GM23338 (cell line): Measurements from ENCODE around the gene PPM1J. TPM values are rescaled to one million over a fixed set of nuclear protein-coding genes. Genes with fewer than 3 reads are reported as not detected.

Experiments used
- ATAC-seq: fragments of 200-7000 bp; cut with Tn5 transposase; 3 replicates; pipeline ENCODE4 v1.9.1; 2020
- DNase-seq: peaks from one replicate; pipeline ENCODE4 v3.0.0-alpha.2; 2015; ENCODE audit warnings: low spot score
- H2AFZ ChIP-seq: fragments of 200-600 bp; sonication (generic); 2 replicates; pipeline ENCODE4 v1.8.0; 2016; ENCODE audit warnings: antibody characterized with exemption, mild to moderate bottlenecking, moderate library complexity
- H3F3A ChIP-seq: fragments of 200-600 bp; sonication (generic); replicated peaks from 2 replicates; pipeline ENCODE4 v1.8.0; 2017; ENCODE audit warnings: antibody characterized with exemption, mixed run types, low read depth
- H3K27ac ChIP-seq: fragments of 200-600 bp; sonication (generic); 2 replicates; pipeline ENCODE4 v1.6.1; 2016; ENCODE audit warnings: low read depth
- H3K27me3 ChIP-seq: fragments of 200-600 bp; sonication (generic); 2 replicates; pipeline ENCODE4 v1.8.0; 2016; ENCODE audit warnings: mild to moderate bottlenecking, mixed run types, moderate library complexity; ENCODE audit not compliant: insufficient read depth
- H3K36me3 ChIP-seq: fragments of 200-600 bp; sonication (generic); 2 replicates; pipeline ENCODE4 v1.8.0; 2016; ENCODE audit warnings: mild to moderate bottlenecking; ENCODE audit not compliant: insufficient read depth
- H3K4me1 ChIP-seq: fragments of 200-600 bp; sonication (generic); 2 replicates; pipeline ENCODE4 v1.8.0; 2016; ENCODE audit warnings: mild to moderate bottlenecking, moderate library complexity; ENCODE audit not compliant: insufficient read depth
- H3K4me2 ChIP-seq: fragments of 200-600 bp; sonication (generic); 2 replicates; pipeline ENCODE4 v1.7.1; 2017; ENCODE audit warnings: mixed run types
- H3K4me3 ChIP-seq: fragments of 200-600 bp; sonication (generic); 2 replicates; pipeline ENCODE4 v1.6.1; 2016; ENCODE audit warnings: mixed run types
- H3K79me2 ChIP-seq: fragments of 200-600 bp; sonication (generic); replicated peaks from 2 replicates; pipeline ENCODE4 v1.8.0; 2017; ENCODE audit warnings: mild to moderate bottlenecking; ENCODE audit not compliant: insufficient read depth
- H3K9me2 ChIP-seq: fragments of 200-600 bp; sonication (generic); 2 replicates; pipeline ENCODE4 v1.8.0; 2017; ENCODE audit not compliant: insufficient read depth
- H4K20me1 ChIP-seq: fragments of 200-600 bp; sonication (generic); replicated peaks from 2 replicates; pipeline ENCODE4 v1.8.0; 2017; ENCODE audit warnings: mild to moderate bottlenecking; ENCODE audit not compliant: insufficient read depth
- H3K27ac Mint-ChIP-seq: 2 replicates; pipeline ENCODE4 v1.8.0; 2020; ENCODE audit warnings: inconsistent platforms, mild to moderate bottlenecking, moderate library complexity, mixed read lengths
- H3K27me3 Mint-ChIP-seq: 3 replicates; pipeline ENCODE4 v1.8.0; 2022; ENCODE audit warnings: low read depth, mild to moderate bottlenecking, moderate library complexity, mixed read lengths, inconsistent platforms; ENCODE audit not compliant: insufficient read depth, poor library complexity
- H3K36me3 Mint-ChIP-seq: 3 replicates; pipeline ENCODE4 v1.8.0; 2021; ENCODE audit warnings: low read depth, mild to moderate bottlenecking, inconsistent platforms, moderate library complexity, mixed read lengths
- H3K4me1 Mint-ChIP-seq: 3 replicates; pipeline ENCODE4 v1.8.0; 2020; ENCODE audit warnings: mild to moderate bottlenecking, inconsistent platforms, mixed read lengths
- H3K4me3 Mint-ChIP-seq: 3 replicates; pipeline ENCODE4 v1.8.0; 2021; ENCODE audit warnings: moderate library complexity, mild to moderate bottlenecking, inconsistent platforms, mixed read lengths
- H3K9me3 Mint-ChIP-seq: 3 replicates; pipeline ENCODE4 v1.8.0; 2020; ENCODE audit warnings: moderate library complexity, mild to moderate bottlenecking, inconsistent platforms, mixed read lengths
- CREB1 ChIP-seq: fragments of 250-450 bp; sonication (Bioruptor Pico); IDR thresholded peaks from 2 replicates; pipeline ENCODE4 v1.5.0; 2020; ENCODE audit warnings: low read depth, mild to moderate bottlenecking, moderate library complexity
- ETS1 ChIP-seq: IDR thresholded peaks from 2 replicates; pipeline ENCODE4 v1.6.1; 2016; ENCODE audit warnings: antibody characterized with exemption
- EZH2 ChIP-seq: fragments of 200-600 bp; sonication (generic); IDR thresholded peaks from one replicate; pipeline ENCODE4 v1.8.0; 2017; ENCODE audit warnings: antibody characterized with exemption, mild to moderate bottlenecking, low read depth; ENCODE audit not compliant: unreplicated experiment
- EZH2phosphoT487 ChIP-seq: fragments of 200-600 bp; sonication (generic); IDR thresholded peaks from one replicate; pipeline ENCODE4 v1.8.1; 2018; ENCODE audit warnings: antibody characterized with exemption; ENCODE audit not compliant: unreplicated experiment
- JUNB ChIP-seq: IDR thresholded peaks from one replicate; pipeline ENCODE4 v1.6.1; 2016; ENCODE audit warnings: antibody characterized with exemption; ENCODE audit not compliant: unreplicated experiment
- NANOG ChIP-seq: IDR thresholded peaks from 2 replicates; pipeline ENCODE4 v1.6.1; 2016; ENCODE audit warnings: antibody characterized with exemption, borderline replicate concordance
- POLR2AphosphoS5 ChIP-seq: IDR thresholded peaks from 2 replicates; pipeline ENCODE4 v1.6.1; 2016; ENCODE audit warnings: antibody characterized with exemption, low read depth
- REST ChIP-seq: IDR thresholded peaks from one replicate; pipeline ENCODE4 v1.6.1; 2018; ENCODE audit warnings: antibody characterized with exemption; ENCODE audit not compliant: unreplicated experiment
- STAT1 ChIP-seq: IDR thresholded peaks from one replicate; pipeline ENCODE4 v1.6.1; 2016; ENCODE audit warnings: antibody characterized with exemption; ENCODE audit not compliant: unreplicated experiment
- ZNF114 ChIP-seq: fragments of 250-450 bp; sonication (Bioruptor Pico); IDR thresholded peaks from 2 replicates; pipeline ENCODE4 v1.5.0; 2020; ENCODE audit warnings: mild to moderate bottlenecking, moderate library complexity
- ZNF331 ChIP-seq: fragments of 250-450 bp; sonication (Bioruptor Pico); IDR thresholded peaks from 2 replicates; pipeline ENCODE4 v1.5.0; 2020; ENCODE audit warnings: low read depth, mild to moderate bottlenecking, moderate library complexity
- ZNF462 ChIP-seq: fragments of 250-450 bp; sonication (Bioruptor Pico); IDR thresholded peaks from 2 replicates; pipeline ENCODE4 v1.5.0; 2020; ENCODE audit warnings: mild to moderate bottlenecking, moderate library complexity
- polyA plus RNA-seq: library from polyadenylated mRNA; unstranded; fragments of >200 nt; fragmentation: Nextera tagmentation; extraction: Ambion mirVana; gene quantifications from 2 replicates; pipeline ENCODE4 v1.2.1, GENCODE V29; 2016
- total RNA-seq: library from RNA; depleted of rRNA; stranded (reverse); fragments of >200 nt; shearing (Covaris generic); gene quantifications from 2 replicates; pipeline ENCODE4 v1.2.3, GENCODE V29; 2014
- TF ChIP-seq, protein P1 (sequence below), 2 experiments: fragments of 200-600 bp in 1 of 2; sonication (generic) in 1 of 2; conservative IDR thresholded peaks; 2 replicates each; pipeline versions ENCODE4 v1.5.1 to v1.6.1; 2016 to 2017; ENCODE audit warnings: antibody characterized with exemption in 2 of 2, low read depth in 2 of 2, mild to moderate bottlenecking in 2 of 2, moderate library complexity in 1 of 2

The PPM1J gene
- total and polyA plus RNA-seq, 2 experiments from 2014 or later, result 19.0 to 22.4 TPM

GRCh38 chr1:112712191-112712590 is 2.9 kb downstream of the PPM1J start:
- H3K4me1 Mint-ChIP-seq, result peaks cover 52% of the 10 kb centered on the region

More at GRCh38 chr1:112712191-112712590, 2.9 kb downstream of the PPM1J start:
- H3K27ac ChIP-seq, result no peak overlapping the region
- H3K79me2 ChIP-seq, result no peaks in the 10 kb centered on the region
- Mint-ChIP-seq H3K4me3 (no peak overlapping the region; the same call in 2 of the 3 replicates), H3K36me3 (peaks cover 12% of the 10 kb centered on the region; the same call in 2 of the 3 replicates), H3K27ac (no peak overlapping the region), H3K27me3 (peaks cover 46% of the 10 kb centered on the region), H3K9me3 (no peaks in the 10 kb centered on the region; the same call in 2 of the 3 replicates)
- no peaks in the 10 kb centered on the region for H3K9me2 ChIP-seq
- no peaks in the 10 kb centered on the region; the same call in 1 of the 2 replicates for H4K20me1 ChIP-seq
- peaks cover 7% of the 10 kb centered on the region for H3F3A ChIP-seq
- H3K4me2 ChIP-seq, result peak overlapping the region; percentile 99; the same call in 1 of the 2 replicates
- H2AFZ ChIP-seq, result no peak overlapping the region
- ATAC-seq (no peak), DNase-seq (no peak)
- TF ChIP-seq NANOG (no peak), JUNB (no peak), POLR2AphosphoS5 (no peak), CREB1 (CRISPR knock-in tag) (no peak), ZNF114 (CRISPR knock-in tag) (no peak), ZNF331 (CRISPR knock-in tag) (no peak), EZH2 (no peak), STAT1 (no peak), EZH2phosphoT487 (no peak), ETS1 (no peak), ZNF462 (CRISPR knock-in tag) (no peak), REST (no peak)
- TF ChIP-seq, protein P1, sequence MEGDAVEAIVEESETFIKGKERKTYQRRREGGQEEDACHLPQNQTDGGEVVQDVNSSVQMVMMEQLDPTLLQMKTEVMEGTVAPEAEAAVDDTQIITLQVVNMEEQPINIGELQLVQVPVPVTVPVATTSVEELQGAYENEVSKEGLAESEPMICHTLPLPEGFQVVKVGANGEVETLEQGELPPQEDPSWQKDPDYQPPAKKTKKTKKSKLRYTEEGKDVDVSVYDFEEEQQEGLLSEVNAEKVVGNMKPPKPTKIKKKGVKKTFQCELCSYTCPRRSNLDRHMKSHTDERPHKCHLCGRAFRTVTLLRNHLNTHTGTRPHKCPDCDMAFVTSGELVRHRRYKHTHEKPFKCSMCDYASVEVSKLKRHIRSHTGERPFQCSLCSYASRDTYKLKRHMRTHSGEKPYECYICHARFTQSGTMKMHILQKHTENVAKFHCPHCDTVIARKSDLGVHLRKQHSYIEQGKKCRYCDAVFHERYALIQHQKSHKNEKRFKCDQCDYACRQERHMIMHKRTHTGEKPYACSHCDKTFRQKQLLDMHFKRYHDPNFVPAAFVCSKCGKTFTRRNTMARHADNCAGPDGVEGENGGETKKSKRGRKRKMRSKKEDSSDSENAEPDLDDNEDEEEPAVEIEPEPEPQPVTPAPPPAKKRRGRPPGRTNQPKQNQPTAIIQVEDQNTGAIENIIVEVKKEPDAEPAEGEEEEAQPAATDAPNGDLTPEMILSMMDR (conservative IDR thresholded peaks at IDR 0.05; ENCODE audit: low read depth in 2 of 2), result no peak
- H3K4me3 ChIP-seq, result no peak overlapping the region
- H3K4me1 ChIP-seq, result peaks cover 35% of the 10 kb centered on the region
- H3K36me3 ChIP-seq, result no peaks in the 10 kb centered on the region; the same call in 1 of the 2 replicates
- peaks cover 34% of the 10 kb centered on the region for H3K27me3 ChIP-seq
